ENCODE measurements around the gene RNF213. TPM values are rescaled to one million over a fixed set of nuclear protein-coding genes. Genes with fewer than 3 reads are reported as not detected.

The RNF213 gene
- total RNA-seq, 1 donor from 2014 or later: 228 TPM

DNA sequence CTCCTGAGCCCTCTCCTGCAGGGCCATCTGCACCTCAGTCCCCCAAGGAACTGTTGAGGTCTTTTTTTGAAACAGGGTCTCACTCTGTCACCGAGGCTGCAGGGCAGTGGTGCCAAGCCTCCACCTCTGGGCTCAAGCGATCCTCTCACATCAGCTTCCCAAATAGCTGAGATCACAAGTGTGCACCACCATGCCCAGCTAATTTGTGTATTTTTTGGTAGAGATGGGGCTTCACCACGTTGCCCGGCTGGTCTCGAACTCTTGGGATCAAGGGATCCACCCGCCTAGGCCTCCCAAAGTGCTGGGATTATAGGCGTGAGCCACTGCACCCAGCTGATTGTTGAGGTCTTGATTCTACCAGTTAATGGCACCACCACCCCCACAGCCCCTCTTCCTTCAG lies 126.4 kb downstream of the RNF213 start:
- H3K9me3 Mint-ChIP-seq: no peaks in the 10 kb centered on the region
- POLR2A ChIA-PET: no interaction called here
- no peaks in the 10 kb centered on the region for H3K4me1 Mint-ChIP-seq
- DNase-seq (no peak), ATAC-seq (ENCODE audit: low read depth) (no peak)
- CTCF ChIA-PET: no interaction called here
- peaks cover 91% of the 10 kb centered on the region for H3K36me3 Mint-ChIP-seq (ENCODE audit: low read depth)
- no peak overlapping the region for H3K27ac Mint-ChIP-seq
- intact Hi-C loops (cut with micrococcal nuclease): no loop called here
- TF ChIP-seq, protein P1, sequence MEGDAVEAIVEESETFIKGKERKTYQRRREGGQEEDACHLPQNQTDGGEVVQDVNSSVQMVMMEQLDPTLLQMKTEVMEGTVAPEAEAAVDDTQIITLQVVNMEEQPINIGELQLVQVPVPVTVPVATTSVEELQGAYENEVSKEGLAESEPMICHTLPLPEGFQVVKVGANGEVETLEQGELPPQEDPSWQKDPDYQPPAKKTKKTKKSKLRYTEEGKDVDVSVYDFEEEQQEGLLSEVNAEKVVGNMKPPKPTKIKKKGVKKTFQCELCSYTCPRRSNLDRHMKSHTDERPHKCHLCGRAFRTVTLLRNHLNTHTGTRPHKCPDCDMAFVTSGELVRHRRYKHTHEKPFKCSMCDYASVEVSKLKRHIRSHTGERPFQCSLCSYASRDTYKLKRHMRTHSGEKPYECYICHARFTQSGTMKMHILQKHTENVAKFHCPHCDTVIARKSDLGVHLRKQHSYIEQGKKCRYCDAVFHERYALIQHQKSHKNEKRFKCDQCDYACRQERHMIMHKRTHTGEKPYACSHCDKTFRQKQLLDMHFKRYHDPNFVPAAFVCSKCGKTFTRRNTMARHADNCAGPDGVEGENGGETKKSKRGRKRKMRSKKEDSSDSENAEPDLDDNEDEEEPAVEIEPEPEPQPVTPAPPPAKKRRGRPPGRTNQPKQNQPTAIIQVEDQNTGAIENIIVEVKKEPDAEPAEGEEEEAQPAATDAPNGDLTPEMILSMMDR (IDR thresholded peaks at IDR 0.05): no peak
- H3K27me3 Mint-ChIP-seq: no peaks in the 10 kb centered on the region
- no peak overlapping the region for H3K4me3 Mint-ChIP-seq

DNA sequence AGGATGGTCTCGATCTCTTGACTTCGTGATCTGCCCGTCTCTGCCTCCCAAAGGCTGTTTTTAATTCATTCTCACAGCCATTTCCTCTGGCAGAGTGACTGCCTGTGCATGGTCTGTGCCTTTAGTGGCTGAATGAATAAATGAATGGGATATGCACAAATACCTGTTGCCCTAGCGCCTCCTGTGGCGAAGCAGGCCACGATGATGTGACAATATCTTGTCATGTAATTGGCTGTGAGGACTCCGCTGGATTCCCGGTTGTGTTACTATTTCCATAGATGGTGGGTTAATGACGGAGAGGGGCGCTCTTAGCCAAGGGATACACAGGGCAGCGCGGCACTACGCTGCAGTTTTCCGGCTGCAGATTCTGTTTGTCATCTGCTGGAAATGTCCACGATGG lies 127.5 kb downstream of the RNF213 start:
- ChIA-PET CTCF (no interaction called here), POLR2A (no interaction called here)
- ATAC-seq (ENCODE audit: low read depth) (no peak), DNase-seq (no peak)
- Mint-ChIP-seq H3K4me1 (no peaks in the 10 kb centered on the region), H3K36me3 (ENCODE audit: low read depth) (peaks cover 89% of the 10 kb centered on the region), H3K4me3 (no peak overlapping the region), H3K27ac (no peak overlapping the region), H3K27me3 (no peaks in the 10 kb centered on the region), H3K9me3 (no peaks in the 10 kb centered on the region)
- intact Hi-C loops (cut with micrococcal nuclease): no loop called here
- TF ChIP-seq, protein P1 (IDR thresholded peaks at IDR 0.05): no peak

DNA sequence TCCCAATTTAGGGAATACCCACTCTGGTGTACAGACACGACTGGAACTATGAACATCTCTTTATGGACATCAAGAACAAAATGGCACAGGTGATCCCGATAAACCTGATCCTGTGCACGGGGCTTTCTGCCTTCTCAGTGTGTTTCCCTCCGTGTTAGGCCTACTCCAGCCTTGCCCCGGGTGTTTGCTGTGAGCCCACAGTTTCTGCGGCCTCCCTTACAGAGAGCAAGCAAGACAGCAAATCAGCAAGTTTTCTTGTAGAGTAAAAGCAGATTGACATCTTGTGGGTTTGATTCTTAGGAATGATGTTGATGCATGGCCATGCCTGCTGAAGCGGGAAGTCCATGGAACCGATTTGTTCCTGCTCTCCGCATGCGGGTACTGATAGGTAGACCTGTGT lies 127.9 kb downstream of the RNF213 start:
- Mint-ChIP-seq H3K36me3 (ENCODE audit: low read depth) (peaks cover 89% of the 10 kb centered on the region), H3K4me3 (no peak overlapping the region), H3K27ac (no peak overlapping the region), H3K9me3 (no peaks in the 10 kb centered on the region), H3K4me1 (no peaks in the 10 kb centered on the region), H3K27me3 (no peaks in the 10 kb centered on the region)
- intact Hi-C loops (cut with micrococcal nuclease): no loop called here
- DNase-seq (no peak), ATAC-seq (ENCODE audit: low read depth) (no peak)
- ChIA-PET POLR2A (no interaction called here), CTCF (no interaction called here)
- TF ChIP-seq, protein P1 (IDR thresholded peaks at IDR 0.05): no peak

DNA sequence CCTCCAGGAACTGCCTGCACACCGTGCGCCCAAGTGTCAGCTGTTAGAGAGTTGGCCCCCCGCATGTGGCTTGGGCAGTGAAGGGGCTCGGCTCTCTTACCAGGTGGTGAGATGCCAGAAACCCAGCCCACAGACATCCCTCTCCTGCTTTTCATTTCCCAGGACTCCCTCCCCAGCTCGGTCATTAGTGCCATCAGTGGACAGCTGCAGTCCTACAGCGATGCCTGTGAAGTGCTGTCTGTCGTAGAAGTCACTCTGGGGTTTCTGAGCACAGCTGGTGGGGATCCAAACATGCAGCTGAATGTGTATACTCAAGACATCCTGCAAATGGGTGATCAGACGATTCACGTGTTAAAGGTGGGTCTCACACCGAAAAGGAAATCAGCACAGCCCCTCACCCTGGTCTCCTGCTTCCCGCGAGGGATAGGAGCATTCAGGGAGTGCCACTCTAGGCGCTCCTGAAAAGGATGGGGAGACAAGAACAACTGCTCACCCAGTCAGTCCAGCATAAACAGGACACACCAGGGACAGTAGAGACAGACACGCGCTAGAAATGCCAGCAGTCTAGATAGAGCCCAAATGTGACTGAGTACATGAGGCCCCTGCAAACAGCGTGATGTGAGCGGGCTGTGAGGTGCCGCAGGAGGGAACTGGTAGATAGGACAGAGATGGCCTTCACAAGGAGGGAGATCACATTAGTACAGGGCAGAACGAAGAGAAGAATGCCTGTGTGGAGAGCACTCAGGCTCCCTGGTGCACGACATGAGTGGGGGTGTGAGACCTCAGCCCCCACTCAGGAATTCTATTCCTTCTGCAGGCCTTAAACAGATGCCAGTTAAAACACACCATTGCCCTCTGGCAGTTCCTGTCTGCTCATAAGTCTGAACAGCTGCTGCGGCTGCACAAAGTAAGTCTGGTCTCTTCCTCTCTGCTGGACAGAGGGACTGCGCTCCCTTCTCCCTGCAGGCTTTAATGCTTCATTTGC lies 128.7 kb downstream of the RNF213 start:
- Mint-ChIP-seq H3K27me3 (no peaks in the 10 kb centered on the region), H3K9me3 (no peaks in the 10 kb centered on the region), H3K27ac (no peak overlapping the region), H3K4me1 (no peaks in the 10 kb centered on the region), H3K4me3 (no peak overlapping the region), H3K36me3 (ENCODE audit: low read depth) (peaks cover 89% of the 10 kb centered on the region)
- DNase-seq: no peak
- TF ChIP-seq, protein P1 (IDR thresholded peaks at IDR 0.05): no peak
- ChIA-PET CTCF (no interaction called here), POLR2A (no interaction called here)
- ATAC-seq (ENCODE audit: low read depth): no peak
- intact Hi-C loops (cut with micrococcal nuclease): no loop called here

DNA sequence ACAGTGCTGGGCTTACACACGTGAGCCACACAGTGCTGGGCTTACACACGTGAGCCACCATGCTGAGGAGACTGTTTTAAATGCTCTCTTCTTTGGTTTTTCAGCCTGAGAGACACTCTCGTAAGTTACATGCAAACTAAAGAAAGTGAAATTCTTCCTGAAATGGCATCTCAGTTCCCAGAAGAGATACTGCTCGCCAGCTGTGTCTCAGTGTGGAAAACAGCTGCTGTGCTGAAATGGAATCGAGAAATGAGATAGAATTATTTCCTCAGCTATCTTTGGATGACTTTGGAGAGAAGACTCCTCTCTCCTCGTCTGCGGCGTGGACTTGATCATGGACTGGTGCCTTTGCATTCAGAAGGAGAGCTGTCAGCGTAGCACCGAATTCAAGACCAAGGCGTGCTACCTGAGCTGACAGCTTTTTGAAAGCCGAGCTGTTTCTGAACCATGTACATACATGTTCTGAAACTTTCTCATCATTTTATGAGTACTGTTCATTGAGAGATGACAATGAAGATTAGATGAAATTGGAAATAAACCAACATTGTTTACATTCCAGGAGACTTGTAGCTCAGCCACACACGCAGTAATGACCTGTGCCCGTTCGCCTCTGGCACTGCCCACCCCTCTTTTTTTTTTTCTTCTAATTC lies 132.7 kb downstream of the RNF213 start:
- H3K27me3 Mint-ChIP-seq: no peaks in the 10 kb centered on the region
- H3K4me1 Mint-ChIP-seq: peaks cover 2% of the 10 kb centered on the region
- ChIA-PET POLR2A (no interaction called here), CTCF (interaction anchor here (0.5 kb wide), 1 partner anchor 709 kb away, joined by 3 read pairs; no protein-coding TSS in a partner anchor)
- no peak for DNase-seq
- H3K27ac Mint-ChIP-seq: no peak overlapping the region
- intact Hi-C loops (cut with micrococcal nuclease): no loop called here
- H3K36me3 Mint-ChIP-seq (ENCODE audit: low read depth): peaks cover 68% of the 10 kb centered on the region
- no peaks in the 10 kb centered on the region for H3K9me3 Mint-ChIP-seq
- H3K4me3 Mint-ChIP-seq: no peak overlapping the region
- TF ChIP-seq, protein P1 (IDR thresholded peaks at IDR 0.05): no peak
- no peak for ATAC-seq (ENCODE audit: low read depth)

Measured in activated B cell treated with CpG ODN at 0.5 μM for 24 hours (primary cell).